ENCODE results near the gene LRRTM3.

DNA sequence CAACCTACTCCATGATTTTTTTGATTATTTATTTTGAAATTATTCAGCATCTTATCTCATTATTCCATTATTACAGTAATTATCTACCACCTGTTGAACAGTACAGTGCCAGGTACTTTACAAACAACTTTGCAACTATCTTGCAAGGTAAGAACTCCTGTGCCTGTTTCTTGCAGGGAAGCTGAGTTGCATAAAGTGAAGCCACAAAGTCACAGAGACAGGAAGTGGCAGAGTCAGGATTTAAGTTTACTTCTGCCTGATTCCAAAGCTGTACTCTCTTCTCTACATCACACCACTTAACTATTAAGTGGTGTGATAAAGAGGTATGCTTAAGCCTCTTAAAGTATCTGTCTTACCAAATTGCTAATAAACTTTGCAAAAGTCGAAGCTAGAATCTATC, 80.1 kb downstream of the LRRTM3 start:
- TF ChIP-seq, protein P1, sequence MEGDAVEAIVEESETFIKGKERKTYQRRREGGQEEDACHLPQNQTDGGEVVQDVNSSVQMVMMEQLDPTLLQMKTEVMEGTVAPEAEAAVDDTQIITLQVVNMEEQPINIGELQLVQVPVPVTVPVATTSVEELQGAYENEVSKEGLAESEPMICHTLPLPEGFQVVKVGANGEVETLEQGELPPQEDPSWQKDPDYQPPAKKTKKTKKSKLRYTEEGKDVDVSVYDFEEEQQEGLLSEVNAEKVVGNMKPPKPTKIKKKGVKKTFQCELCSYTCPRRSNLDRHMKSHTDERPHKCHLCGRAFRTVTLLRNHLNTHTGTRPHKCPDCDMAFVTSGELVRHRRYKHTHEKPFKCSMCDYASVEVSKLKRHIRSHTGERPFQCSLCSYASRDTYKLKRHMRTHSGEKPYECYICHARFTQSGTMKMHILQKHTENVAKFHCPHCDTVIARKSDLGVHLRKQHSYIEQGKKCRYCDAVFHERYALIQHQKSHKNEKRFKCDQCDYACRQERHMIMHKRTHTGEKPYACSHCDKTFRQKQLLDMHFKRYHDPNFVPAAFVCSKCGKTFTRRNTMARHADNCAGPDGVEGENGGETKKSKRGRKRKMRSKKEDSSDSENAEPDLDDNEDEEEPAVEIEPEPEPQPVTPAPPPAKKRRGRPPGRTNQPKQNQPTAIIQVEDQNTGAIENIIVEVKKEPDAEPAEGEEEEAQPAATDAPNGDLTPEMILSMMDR (IDR thresholded peaks at IDR 0.05) = no peak
- TF ChIP-seq POLR2A (IDR thresholded peaks at IDR 0.05) = no peak

Measured in thyroid gland (tissue), 4 donors.